ENCODE data around the gene PDF.
A peak's percentile ranks its signal among the peaks of the same experiment; 100 is the strongest.
"Not testable (repeated sequence)": the region's sequence is repeated elsewhere in the genome, so short reads cannot be mapped to it uniquely, and the experiment has no call there.

Gene PDF

DNA sequence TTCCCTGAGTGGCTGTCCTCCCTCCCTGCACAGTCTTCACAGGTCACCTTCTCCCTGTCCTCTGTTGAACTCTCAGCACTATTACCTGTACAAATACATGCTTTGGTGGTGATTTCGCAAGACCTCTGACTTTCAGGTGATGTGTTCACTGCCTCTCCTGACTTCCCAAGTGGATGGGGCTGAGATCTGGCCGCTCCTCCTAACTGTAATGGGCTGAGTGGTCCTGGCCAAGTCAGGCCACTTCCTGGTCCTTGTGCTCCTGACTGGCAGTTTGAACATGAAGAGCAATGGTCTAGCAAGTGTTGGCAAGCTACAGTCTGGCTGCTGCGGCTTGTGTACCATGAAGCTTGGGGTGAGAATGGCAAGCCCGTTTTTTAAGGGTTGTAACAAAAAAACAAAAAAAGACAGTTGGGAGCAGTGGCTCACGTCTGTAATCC, 32.9 kb upstream of the PDF start:
- Histone ChIP-seq H3K27me3 (ENCODE audit: control insufficient read depth, insufficient read depth, low read length) (no peaks in the 10 kb centered on the region), H3K4me1 (ENCODE audit: control insufficient read depth, insufficient read depth, low read length) (no peaks in the 10 kb centered on the region), H3K4me3 (ENCODE audit: low read depth, low read length) (no peak overlapping the region), H3K9ac (ENCODE audit: low read depth, low read length) (no peak overlapping the region), H3K9me3 (ENCODE audit: control insufficient read depth, insufficient read depth, low read length) (no peaks in the 10 kb centered on the region), H3K36me3 (ENCODE audit: control insufficient read depth, insufficient read depth, low read length) (peaks cover 16% of the 10 kb centered on the region)

DNA sequence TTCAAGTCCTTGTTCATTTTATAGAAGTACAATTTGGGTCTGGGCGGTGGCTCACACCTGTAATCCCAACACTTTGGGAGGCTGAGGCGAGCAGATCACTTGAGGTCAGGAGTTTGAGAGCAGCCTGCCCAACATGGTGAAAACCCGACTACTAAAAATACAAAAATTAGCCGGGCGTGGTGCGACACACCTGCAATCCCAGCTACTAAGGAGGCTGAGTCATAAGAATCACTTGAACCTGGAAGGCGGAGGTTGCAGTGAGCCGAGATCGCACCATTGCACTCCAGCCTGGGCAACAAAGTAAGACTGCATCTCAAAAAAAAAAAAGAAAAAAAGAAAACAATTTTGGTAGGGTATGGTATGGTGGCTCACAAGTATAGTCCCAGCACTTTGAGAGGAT, 29.7 kb upstream of the PDF start:
- not testable (repeated sequence) for H3K4me3 ChIP-seq (ENCODE audit: low read depth, low read length); H3K36me3 ChIP-seq (ENCODE audit: control insufficient read depth, insufficient read depth, low read length); H3K9ac ChIP-seq (ENCODE audit: low read depth, low read length); H3K4me1 ChIP-seq (ENCODE audit: control insufficient read depth, insufficient read depth, low read length); H3K27me3 ChIP-seq (ENCODE audit: control insufficient read depth, insufficient read depth, low read length); H3K9me3 ChIP-seq (ENCODE audit: control insufficient read depth, insufficient read depth, low read length)

DNA sequence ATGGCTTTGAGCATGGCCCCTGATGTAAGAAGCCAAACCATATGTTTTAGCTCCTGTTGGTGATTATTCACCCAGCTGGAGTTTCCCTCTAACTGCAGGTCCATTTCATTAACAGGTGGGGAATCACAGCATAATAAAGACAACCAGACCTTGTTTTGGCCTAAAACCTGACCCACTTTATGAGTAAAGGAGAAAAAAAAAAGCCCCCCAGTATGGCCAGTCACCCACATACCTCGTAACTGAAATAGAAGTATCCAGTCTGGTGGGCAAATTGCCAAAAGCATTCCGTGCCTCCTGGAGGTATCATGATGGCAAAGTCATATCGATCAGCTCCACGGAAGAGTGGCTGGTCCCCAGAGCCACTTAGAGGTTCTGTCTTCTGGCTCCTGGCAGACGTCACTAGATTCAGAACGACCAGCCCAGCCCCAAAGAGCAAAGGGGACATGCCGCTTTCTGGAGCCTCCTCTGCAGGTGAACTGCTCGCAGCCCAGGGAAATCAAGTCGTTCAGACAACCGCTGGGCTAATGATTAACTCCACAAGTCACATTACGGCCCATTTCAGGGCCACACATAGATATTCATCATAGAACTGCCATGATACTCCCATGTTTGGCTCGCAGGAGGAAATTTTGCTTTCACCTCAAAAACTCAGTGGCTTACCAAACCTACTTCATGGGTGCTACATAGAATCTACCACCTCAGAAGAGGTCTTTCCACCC, 21.1 kb upstream of the PDF start, which contains the start of gene TMED6:
Gene TMED6, minus strand, starts transcription at position 478 of the 719 bp plus-strand sequence. Its CDS starts 33 bp downstream, at position 445.
- Histone ChIP-seq H3K9ac (ENCODE audit: low read depth, low read length) (no peak within 1 kb of the TSS), H3K4me1 (ENCODE audit: control insufficient read depth, insufficient read depth, low read length) (no peaks in the 10 kb centered on the region), H3K27me3 (ENCODE audit: control insufficient read depth, insufficient read depth, low read length) (no peaks in the 10 kb centered on the region), H3K4me3 (ENCODE audit: low read depth, low read length) (no peak within 1 kb of the TSS), H3K9me3 (ENCODE audit: control insufficient read depth, insufficient read depth, low read length) (no peaks in the 10 kb centered on the region), H3K36me3 (ENCODE audit: control insufficient read depth, insufficient read depth, low read length) (peaks cover 2% of the 10 kb centered on the region)

DNA sequence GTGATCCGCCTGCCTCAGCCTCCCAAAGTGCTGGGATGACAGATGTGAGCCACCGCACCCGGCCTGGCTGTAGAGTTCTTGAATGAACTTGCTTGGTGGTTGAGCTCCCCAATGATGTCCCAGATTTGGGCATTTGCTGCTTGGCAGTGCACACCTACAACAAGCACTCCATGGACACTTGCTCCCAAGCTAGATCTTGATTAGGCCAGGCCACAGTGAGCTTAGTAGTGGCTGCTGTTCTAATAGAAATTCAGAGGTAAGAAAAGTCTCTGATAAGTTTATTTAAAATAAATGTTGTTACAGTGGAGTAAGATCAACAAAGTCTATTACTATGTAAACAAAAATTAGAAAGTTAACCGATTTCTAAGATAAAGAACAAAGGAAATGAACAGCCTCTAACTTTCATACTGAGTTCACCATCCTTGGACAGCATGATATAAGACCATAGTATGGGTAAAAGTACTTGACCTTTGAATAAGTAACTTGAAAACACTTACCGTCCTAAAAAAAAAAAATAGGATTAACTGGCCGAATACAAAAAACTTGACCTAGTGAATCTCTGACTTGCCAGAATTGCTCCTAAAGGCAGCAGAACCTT, 20.2 kb upstream of the PDF start:
- Histone ChIP-seq H3K36me3 (ENCODE audit: control insufficient read depth, insufficient read depth, low read length) (peaks cover 2% of the 10 kb centered on the region), H3K27me3 (ENCODE audit: control insufficient read depth, insufficient read depth, low read length) (no peaks in the 10 kb centered on the region), H3K4me1 (ENCODE audit: control insufficient read depth, insufficient read depth, low read length) (no peaks in the 10 kb centered on the region), H3K9ac (ENCODE audit: low read depth, low read length) (no peak overlapping the region), H3K4me3 (ENCODE audit: low read depth, low read length) (no peak overlapping the region), H3K9me3 (ENCODE audit: control insufficient read depth, insufficient read depth, low read length) (no peaks in the 10 kb centered on the region)

DNA sequence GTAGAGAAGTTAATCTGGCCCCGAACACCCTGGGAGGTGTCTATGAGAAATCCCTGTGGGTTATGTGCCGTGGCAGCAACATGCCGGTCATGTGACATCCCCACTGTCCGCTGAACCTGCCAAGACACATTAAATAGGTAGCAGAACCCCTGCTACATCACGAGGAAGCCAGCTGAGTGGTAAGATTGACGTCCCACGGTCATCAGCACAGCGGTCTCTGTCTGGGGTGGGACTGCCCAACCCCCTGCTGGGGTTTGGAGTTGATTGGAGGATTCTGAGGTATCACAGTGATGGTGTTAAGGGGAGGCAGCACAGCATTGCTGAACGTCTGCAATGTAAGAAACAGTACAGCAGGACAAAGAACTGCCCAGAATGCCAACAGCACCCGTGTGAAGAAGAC, 19.1 kb upstream of the PDF start:
- no peaks in the 10 kb centered on the region for H3K36me3 ChIP-seq (ENCODE audit: control insufficient read depth, insufficient read depth, low read length)
- no peak overlapping the region for H3K9ac ChIP-seq (ENCODE audit: low read depth, low read length)
- no peaks in the 10 kb centered on the region for H3K4me1 ChIP-seq (ENCODE audit: control insufficient read depth, insufficient read depth, low read length)
- H3K9me3 ChIP-seq (ENCODE audit: control insufficient read depth, insufficient read depth, low read length) = no peaks in the 10 kb centered on the region
- H3K4me3 ChIP-seq (ENCODE audit: low read depth, low read length) = no peak overlapping the region
- H3K27me3 ChIP-seq (ENCODE audit: control insufficient read depth, insufficient read depth, low read length) = no peaks in the 10 kb centered on the region

DNA sequence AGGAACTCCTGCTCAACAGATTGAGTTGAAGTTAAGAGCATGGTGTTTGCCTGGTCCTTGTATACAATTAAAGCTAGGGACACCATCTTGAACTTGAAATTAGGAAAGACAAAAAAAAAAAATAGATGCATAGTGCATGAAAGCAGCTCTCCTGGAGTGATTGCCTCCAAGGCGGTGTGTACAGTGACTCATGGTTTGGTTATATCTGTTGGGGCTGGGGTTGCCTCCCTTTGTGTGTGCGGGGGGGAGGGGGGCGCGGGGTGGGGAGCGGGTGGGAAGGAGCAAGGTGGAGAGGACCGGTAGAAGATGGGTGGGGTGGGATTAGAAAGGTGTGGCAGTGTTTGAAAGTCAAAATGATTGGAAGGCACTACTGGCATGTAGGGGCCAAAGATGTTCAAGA, 17.8 kb upstream of the PDF start:
- Histone ChIP-seq H3K36me3 (ENCODE audit: control insufficient read depth, insufficient read depth, low read length) (peaks cover 4% of the 10 kb centered on the region), H3K9me3 (ENCODE audit: control insufficient read depth, insufficient read depth, low read length) (no peaks in the 10 kb centered on the region), H3K9ac (ENCODE audit: low read depth, low read length) (no peak overlapping the region), H3K27me3 (ENCODE audit: control insufficient read depth, insufficient read depth, low read length) (no peaks in the 10 kb centered on the region), H3K4me3 (ENCODE audit: low read depth, low read length) (no peak overlapping the region), H3K4me1 (ENCODE audit: control insufficient read depth, insufficient read depth, low read length) (no peaks in the 10 kb centered on the region)

DNA sequence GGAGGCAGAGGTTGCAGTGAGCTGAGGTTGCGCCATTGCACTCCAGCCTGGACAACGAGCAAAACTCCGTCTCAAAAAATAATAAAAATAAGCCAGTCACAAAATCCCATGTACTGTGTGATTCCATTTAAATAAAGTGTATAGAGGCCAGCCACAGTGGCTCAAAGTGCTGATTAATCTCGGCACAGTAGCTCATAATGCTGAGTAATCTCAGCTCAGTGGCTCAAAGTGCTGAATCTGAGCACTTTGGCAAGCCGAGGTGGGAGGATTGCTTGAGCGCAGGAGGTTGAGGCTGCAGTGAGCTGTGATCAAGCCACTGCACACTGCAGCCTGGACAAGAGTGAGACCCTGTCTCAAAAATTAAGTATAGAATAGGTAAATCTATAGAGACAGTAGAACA, 16.3 kb upstream of the PDF start:
- H3K4me1 ChIP-seq (ENCODE audit: control insufficient read depth, insufficient read depth, low read length) = no peaks in the 10 kb centered on the region

DNA sequence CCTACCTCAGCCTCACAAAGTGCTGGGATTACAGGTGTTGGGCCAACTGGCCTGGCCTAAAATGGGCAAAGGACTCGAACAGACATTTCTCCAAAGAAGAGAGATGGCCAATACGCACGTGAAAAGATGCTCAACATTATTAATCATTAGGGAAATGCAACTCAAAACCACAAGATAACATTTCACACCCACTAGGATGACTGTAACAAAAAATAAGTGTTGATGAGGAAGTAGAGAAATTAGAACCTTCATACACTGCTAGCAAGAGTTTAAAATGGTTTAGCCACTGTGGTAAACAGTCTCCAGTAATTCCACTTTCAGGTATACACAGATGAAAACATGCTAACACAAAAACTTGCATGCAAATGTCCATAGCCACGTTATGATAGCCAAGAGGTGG, 15.5 kb upstream of the PDF start:
- Histone ChIP-seq H3K9ac (ENCODE audit: low read depth, low read length) (no peak overlapping the region), H3K27me3 (ENCODE audit: control insufficient read depth, insufficient read depth, low read length) (no peaks in the 10 kb centered on the region), H3K9me3 (ENCODE audit: control insufficient read depth, insufficient read depth, low read length) (no peaks in the 10 kb centered on the region), H3K4me1 (ENCODE audit: control insufficient read depth, insufficient read depth, low read length) (no peaks in the 10 kb centered on the region), H3K36me3 (ENCODE audit: control insufficient read depth, insufficient read depth, low read length) (peaks cover 4% of the 10 kb centered on the region), H3K4me3 (ENCODE audit: low read depth, low read length) (no peak overlapping the region)

More for the DNA sequence above, 16.3 kb upstream of the PDF start:
- Histone ChIP-seq H3K9me3 (ENCODE audit: control insufficient read depth, insufficient read depth, low read length) (no peaks in the 10 kb centered on the region), H3K9ac (ENCODE audit: low read depth, low read length) (no peak overlapping the region), H3K4me3 (ENCODE audit: low read depth, low read length) (no peak overlapping the region), H3K36me3 (ENCODE audit: control insufficient read depth, insufficient read depth, low read length) (peaks cover 4% of the 10 kb centered on the region), H3K27me3 (ENCODE audit: control insufficient read depth, insufficient read depth, low read length) (no peaks in the 10 kb centered on the region)

DNA sequence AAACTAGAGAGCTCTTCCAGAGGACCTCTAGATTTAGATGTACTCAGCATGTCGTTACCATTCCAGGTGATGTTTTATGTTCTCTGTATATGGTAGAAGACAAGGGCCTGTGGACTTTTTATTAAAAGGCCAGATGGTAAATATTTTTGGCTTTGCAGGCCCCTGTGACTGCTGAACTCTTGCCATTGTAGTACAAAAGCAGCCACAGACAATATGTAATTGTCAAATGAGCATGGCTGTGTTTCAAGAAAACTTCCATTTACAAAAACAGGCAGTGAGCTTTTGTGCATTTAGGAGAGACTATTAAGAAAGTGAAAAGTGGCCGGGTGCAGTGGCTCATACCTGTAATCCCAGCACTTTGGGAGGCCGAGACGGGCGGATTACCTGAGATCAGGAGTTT, 13.8 kb upstream of the PDF start:
- H3K27me3 ChIP-seq (ENCODE audit: control insufficient read depth, insufficient read depth, low read length) = no peaks in the 10 kb centered on the region

DNA sequence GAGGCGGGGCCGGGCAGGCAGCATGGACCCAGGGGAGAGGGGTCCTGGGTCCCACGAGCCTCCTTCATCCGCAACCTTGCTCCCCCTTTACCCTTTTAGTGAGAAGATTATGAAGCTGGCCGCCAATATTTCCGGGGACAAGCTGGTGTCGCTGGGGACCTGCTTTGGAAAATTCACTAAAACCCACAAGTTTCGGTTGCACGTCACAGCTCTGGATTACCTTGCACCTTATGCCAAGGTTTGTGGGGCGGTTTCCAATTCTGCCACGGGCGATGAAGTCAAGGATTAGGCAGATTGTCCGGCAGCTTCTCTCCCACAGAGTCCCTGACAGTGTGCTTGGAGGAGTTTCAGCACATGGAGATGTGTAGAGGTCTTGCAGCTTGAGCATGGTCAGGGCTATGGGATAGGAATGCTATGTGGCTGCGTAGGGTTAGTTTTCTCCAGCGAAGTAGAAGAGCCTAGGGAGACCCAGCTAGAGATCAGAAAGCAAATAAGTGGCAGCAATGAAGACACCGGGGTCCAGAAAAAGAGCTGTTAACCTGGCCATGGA, 9.8 kb upstream of the PDF start:
- Histone ChIP-seq H3K27me3 (ENCODE audit: control insufficient read depth, insufficient read depth, low read length) (no peaks in the 10 kb centered on the region), H3K4me1 (ENCODE audit: control insufficient read depth, insufficient read depth, low read length) (peaks cover 4% of the 10 kb centered on the region), H3K36me3 (ENCODE audit: control insufficient read depth, insufficient read depth, low read length) (peaks cover 9% of the 10 kb centered on the region), H3K9me3 (ENCODE audit: control insufficient read depth, insufficient read depth, low read length) (no peaks in the 10 kb centered on the region), H3K4me3 (ENCODE audit: low read depth, low read length) (peak overlapping the region; percentile 94), H3K9ac (ENCODE audit: low read depth, low read length) (peak overlapping the region; percentile 93)

More for the DNA sequence above, 13.8 kb upstream of the PDF start:
- H3K9ac ChIP-seq (ENCODE audit: low read depth, low read length) = no peak overlapping the region
- peaks cover 4% of the 10 kb centered on the region for H3K36me3 ChIP-seq (ENCODE audit: control insufficient read depth, insufficient read depth, low read length)
- no peak overlapping the region for H3K4me3 ChIP-seq (ENCODE audit: low read depth, low read length)
- no peaks in the 10 kb centered on the region for H3K9me3 ChIP-seq (ENCODE audit: control insufficient read depth, insufficient read depth, low read length)
- peaks cover 4% of the 10 kb centered on the region for H3K4me1 ChIP-seq (ENCODE audit: control insufficient read depth, insufficient read depth, low read length)

DNA sequence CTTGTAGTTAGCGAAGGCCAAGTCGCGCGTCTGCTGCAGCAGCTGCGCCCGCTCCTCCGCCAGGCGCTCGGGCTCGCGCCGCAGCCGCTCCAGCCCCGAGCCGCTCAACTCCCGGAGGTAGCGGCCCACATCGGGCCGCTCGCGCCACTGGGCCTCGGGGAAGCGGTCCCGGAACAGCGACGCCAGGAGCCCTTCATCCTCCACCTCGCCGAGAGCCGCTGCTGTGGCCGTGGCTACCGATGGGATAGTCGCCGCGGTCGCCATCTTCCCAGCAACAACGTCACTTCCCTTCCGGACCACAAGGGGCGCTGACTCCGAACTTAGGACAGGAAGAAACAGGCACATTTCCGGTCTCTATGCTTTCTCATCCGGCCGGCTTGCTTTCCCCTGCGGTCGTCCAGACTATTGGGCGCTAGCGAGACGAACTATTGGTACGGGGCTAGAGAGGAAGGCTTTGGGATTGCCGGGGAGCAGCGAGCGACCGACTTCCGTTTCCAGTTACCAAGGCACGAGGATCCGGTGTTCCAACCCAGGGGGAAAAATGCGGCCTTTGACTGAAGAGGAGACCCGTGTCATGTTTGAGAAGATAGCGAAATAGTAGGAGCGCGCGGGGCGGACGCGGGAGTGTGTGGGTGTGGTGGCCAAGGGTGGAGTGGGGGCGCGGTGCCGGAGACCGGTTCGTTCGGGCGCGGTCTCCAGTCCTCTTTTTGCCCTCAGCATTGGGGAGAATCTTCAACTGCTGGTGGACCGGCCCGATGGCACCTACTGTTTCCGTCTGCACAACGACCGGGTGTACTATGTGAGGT, 9.1 kb upstream of the PDF start, which contains the start of the genes COG8 and NIP7:
Gene COG8, minus strand, starts transcription at position 276 of the 806 bp plus-strand sequence. Its CDS starts 12 bp downstream, at position 264.
Gene NIP7, plus strand, starts transcription at position 484 of the 806 bp plus-strand sequence. Its CDS starts 58 bp downstream, at position 542.
- H3K36me3 ChIP-seq (ENCODE audit: control insufficient read depth, insufficient read depth, low read length) = peaks cover 16% of the 10 kb centered on the region
- peak within 1 kb of the TSS; percentile 96 for H3K9ac ChIP-seq (ENCODE audit: low read depth, low read length)
- H3K9me3 ChIP-seq (ENCODE audit: control insufficient read depth, insufficient read depth, low read length) = no peaks in the 10 kb centered on the region
- peak within 1 kb of the TSS; percentile 94 for H3K4me3 ChIP-seq (ENCODE audit: low read depth, low read length)
- peaks cover 4% of the 10 kb centered on the region for H3K4me1 ChIP-seq (ENCODE audit: control insufficient read depth, insufficient read depth, low read length)
- H3K27me3 ChIP-seq (ENCODE audit: control insufficient read depth, insufficient read depth, low read length) = no peaks in the 10 kb centered on the region
